K562 (cell line): ENCODE data around the gene LIPT2. TPM values are rescaled to one million over a fixed set of nuclear protein-coding genes. Genes with fewer than 3 reads are reported as not detected.

Source experiments
- ARID1B ChIP-seq: fragments of 450-650 bp; IDR thresholded peaks from 2 replicates; pipeline ENCODE4 v1.6.1; 2016; ENCODE audit warnings: antibody characterized with exemption, mild to moderate bottlenecking, inconsistent platforms
- CBFA2T2 ChIP-seq: fragments of 450-650 bp; conservative IDR thresholded peaks from 2 replicates; pipeline ENCODE4 v1.6.1; 2017; ENCODE audit warnings: mild to moderate bottlenecking
- CBFA2T3 ChIP-seq: fragments of 450-650 bp; IDR thresholded peaks from 2 replicates; pipeline ENCODE4 v1.6.1; 2017
- CC2D1A ChIP-seq: fragments of 450-650 bp; IDR thresholded peaks from 2 replicates; pipeline ENCODE4 v1.6.1; 2017; ENCODE audit warnings: mild to moderate bottlenecking
- FOXM1 ChIP-seq, 2 experiments: fragments of 450-650 bp in 1 of 2; sonication (generic) in 1 of 2; formaldehyde crosslinking in 1 of 2; IDR thresholded peaks; 2 replicates each; pipeline versions ENCODE4 v1.6.1 to v1.9.0; 2017 to 2022; ENCODE audit warnings: low read depth in 2 of 2, mild to moderate bottlenecking in 2 of 2, missing genetic modification reagents in 1 of 2, moderate library complexity in 1 of 2
- HDAC6 ChIP-seq: IDR thresholded peaks from 2 replicates; pipeline ENCODE4 v1.6.1; 2012; ENCODE audit warnings: low read depth, mild to moderate bottlenecking, control low read depth, inconsistent platforms, low read length, moderate library complexity
- HNRNPUL1 ChIP-seq: fragments of 200-400 bp; formaldehyde crosslinking; IDR thresholded peaks from 2 replicates; pipeline ENCODE4 v1.6.1; 2017; ENCODE audit warnings: low read length
- NFYB ChIP-seq: IDR thresholded peaks from 2 replicates; pipeline ENCODE4 v1.6.1; 2011; ENCODE audit warnings: mild to moderate bottlenecking, moderate library complexity; ENCODE audit not compliant: insufficient read length; ENCODE audit errors: extremely low read depth
- NRF1 ChIP-seq, 2 experiments: fragments of 450-650 bp; IDR thresholded peaks in 1 of 2; conservative IDR thresholded peaks in 1 of 2; 2 replicates each; pipeline ENCODE4 v1.6.1; 2014; ENCODE audit warnings: mild to moderate bottlenecking in 2 of 2
- RB1 ChIP-seq: fragments of 450-650 bp; IDR thresholded peaks from 2 replicates; pipeline ENCODE4 v1.6.1; 2017; ENCODE audit warnings: low read depth, mild to moderate bottlenecking
- SETDB1 ChIP-seq: IDR thresholded peaks from one replicate; pipeline ENCODE4 v1.6.1; 2012; ENCODE audit warnings: low read length, control low read depth, inconsistent platforms
- TEAD4 ChIP-seq, 2 experiments: sonication (generic) in 1 of 2; formaldehyde crosslinking in 1 of 2; IDR thresholded peaks; 2 replicates each; pipeline versions ENCODE4 v1.6.1 to v1.8.0; 2012 to 2022; ENCODE audit warnings: borderline replicate concordance in 1 of 2, inconsistent platforms in 1 of 2, low read length in 1 of 2, mild to moderate bottlenecking in 1 of 2, missing genetic modification reagents in 1 of 2
- ZFPM2 ChIP-seq: fragments of 250-450 bp; sonication (Bioruptor Pico); IDR thresholded peaks from 2 replicates; pipeline ENCODE4 v1.5.1; 2022; ENCODE audit warnings: mild to moderate bottlenecking
- ZNF197 ChIP-seq: fragments of 200-800 bp; sonication (Bioruptor generic); IDR thresholded peaks from 2 replicates; pipeline ENCODE4 v1.6.1; 2016; ENCODE audit warnings: low read depth, missing genetic modification characterization, missing compliant biosample characterization
- ZNF212 ChIP-seq: fragments of 450-650 bp; formaldehyde crosslinking; IDR thresholded peaks from 2 replicates; pipeline ENCODE4 v1.4.0; 2020; ENCODE audit warnings: mild to moderate bottlenecking
- ZNF280A ChIP-seq: fragments of 450-650 bp; IDR thresholded peaks from 2 replicates; pipeline ENCODE4 v1.6.1; 2018; ENCODE audit warnings: mild to moderate bottlenecking, low read depth; ENCODE audit not compliant: partially characterized antibody
- ZNF395 ChIP-seq: fragments of 200-800 bp; sonication (Bioruptor generic); IDR thresholded peaks from 2 replicates; pipeline ENCODE4 v1.6.1; 2017; ENCODE audit warnings: missing genetic modification characterization, missing compliant biosample characterization
- ZNF583 ChIP-seq: fragments of 250-450 bp; sonication (Bioruptor Pico); IDR thresholded peaks from 2 replicates; pipeline ENCODE4 v1.4.0; 2020
- polyA plus RNA-seq, 8 experiments: library from polyadenylated mRNA; depleted of rRNA in 4 of 8; stranded (reverse) in 5 of 8; unstranded in 3 of 8; fragments of >200 nt; fragmentation: Nextera tagmentation in 2 of 8; fragmentation: Illumina TruSeq in 1 of 8; extraction: Ambion mirVana in 2 of 8; extraction: Trizol in 1 of 8; gene quantifications; 2 replicates each; pipeline versions ENCODE4 v1.2.1 to v1.2.3, GENCODE V29; 2011 to 2014; ENCODE audit warnings: inconsistent platforms in 1 of 8, missing spikeins in 1 of 8
- total RNA-seq, 7 experiments: library from RNA; depleted of rRNA in 6 of 7; stranded (reverse); fragments of >200 nt in 6 of 7; fragmentation: Illumina TruSeq in 2 of 7; extraction: Trizol in 2 of 7; gene quantifications; 2 replicates each; pipeline versions ENCODE4 v1.2.1 to v1.2.3, GENCODE V29; 2011 to 2021; ENCODE audit warnings: low replicate concordance in 1 of 7
- TF ChIP-seq, protein P1 (sequence below): fragments of 450-650 bp; IDR thresholded peaks from one replicate; pipeline ENCODE4 v1.6.1; 2018; ENCODE audit warnings: mild to moderate bottlenecking, moderate library complexity; ENCODE audit not compliant: partially characterized antibody
- TF ChIP-seq, protein P2 (sequence below): sonication (generic); formaldehyde crosslinking; IDR thresholded peaks from 2 replicates; pipeline ENCODE4 v1.8.0; 2022; ENCODE audit warnings: mild to moderate bottlenecking, missing genetic modification reagents, borderline replicate concordance

The LIPT2 gene
- total and polyA plus RNA-seq, 9 of the 15 experiments (the other 6 are each of a cell fraction or from before 2014, with no cell fraction given), result 1.00 to 5.2 (median 3.5) TPM

DNA sequence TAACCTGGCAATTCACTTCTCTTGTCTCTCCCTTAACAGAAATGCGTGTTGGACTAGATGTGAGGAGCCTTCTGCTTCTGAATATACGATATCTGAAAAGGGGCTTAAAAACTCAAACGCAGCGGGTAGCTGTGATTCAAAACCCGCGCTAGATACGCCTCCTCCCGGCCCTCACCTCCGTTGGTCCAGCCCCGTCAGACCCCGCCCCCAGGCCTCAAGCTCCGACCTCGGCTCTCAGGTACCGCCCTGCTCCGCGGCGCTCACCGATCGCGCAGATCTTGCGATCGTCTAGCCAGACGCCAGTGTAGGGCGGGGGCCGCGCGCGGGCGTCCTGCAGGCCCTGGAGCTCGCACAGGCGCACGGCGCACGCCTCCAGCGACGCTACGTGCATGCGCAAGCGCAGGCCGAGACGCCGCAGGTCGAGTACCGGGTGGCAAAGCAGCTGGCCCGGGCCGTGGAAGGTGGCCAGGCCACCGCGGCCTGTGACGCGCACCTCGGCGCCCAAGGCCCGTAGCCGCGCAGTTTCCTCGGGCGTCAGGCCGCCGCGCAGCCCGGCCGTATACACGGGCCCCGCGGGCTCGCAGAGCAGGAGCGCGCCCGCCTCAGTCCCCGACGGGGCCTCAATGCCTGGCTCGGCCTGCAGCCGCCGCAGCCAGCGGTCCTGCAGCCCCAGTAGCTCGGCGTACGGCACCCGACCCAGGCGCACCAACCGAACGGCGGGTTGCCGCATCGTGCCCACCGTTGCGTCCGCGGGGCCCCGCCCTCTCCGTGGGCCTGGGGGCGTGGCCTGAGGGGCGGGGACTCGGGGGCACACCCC is at the start of gene LIPT2 (continued):
- TF ChIP-seq NRF1 (conservative IDR thresholded peaks at IDR 0.05 in 1 of 2, IDR thresholded peaks at IDR 0.05 in 1 of 2) (peak; percentile 99), ZFPM2 (CRISPR knock-in tag) (no peak), HDAC6 (no peak), FOXM1 (IDR thresholded peaks at IDR 0.05; ENCODE audit: low read depth) (peak; percentile 85), FOXM1 (CRISPR knock-in tag; IDR thresholded peaks at IDR 0.05; ENCODE audit: low read depth) (no peak; the same call in 1 of the 2 replicates), CBFA2T3 (peak; percentile 5; the same call in 1 of the 2 replicates), NFYB (peak; percentile 44), CC2D1A (no peak), ZNF212 (CRISPR knock-in tag) (0 out of 2 replicates have a peak, but pooled peaks have one; percentile 21), HNRNPUL1 (no peak), ZNF197 (no peak), RB1 (peak; percentile 56), ZNF280A (no peak), ZNF395 (CRISPR knock-in tag) (peak; percentile 69), TEAD4 (IDR thresholded peaks at IDR 0.05; ENCODE audit: low read length) (0 out of 2 replicates have a peak, but pooled peaks have one; percentile 2), TEAD4 (CRISPR knock-in tag; IDR thresholded peaks at IDR 0.05; ENCODE audit: borderline replicate concordance) (no peak), SETDB1 (no peak), CBFA2T2 (no peak), ZNF583 (CRISPR knock-in tag) (no peak), ARID1B (no peak)
- TF ChIP-seq, protein P1, sequence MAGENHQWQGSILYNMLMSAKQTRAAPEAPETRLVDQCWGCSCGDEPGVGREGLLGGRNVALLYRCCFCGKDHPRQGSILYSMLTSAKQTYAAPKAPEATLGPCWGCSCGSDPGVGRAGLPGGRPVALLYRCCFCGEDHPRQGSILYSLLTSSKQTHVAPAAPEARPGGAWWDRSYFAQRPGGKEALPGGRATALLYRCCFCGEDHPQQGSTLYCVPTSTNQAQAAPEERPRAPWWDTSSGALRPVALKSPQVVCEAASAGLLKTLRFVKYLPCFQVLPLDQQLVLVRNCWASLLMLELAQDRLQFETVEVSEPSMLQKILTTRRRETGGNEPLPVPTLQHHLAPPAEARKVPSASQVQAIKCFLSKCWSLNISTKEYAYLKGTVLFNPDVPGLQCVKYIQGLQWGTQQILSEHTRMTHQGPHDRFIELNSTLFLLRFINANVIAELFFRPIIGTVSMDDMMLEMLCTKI, result no peak
- TF ChIP-seq, protein P2, sequence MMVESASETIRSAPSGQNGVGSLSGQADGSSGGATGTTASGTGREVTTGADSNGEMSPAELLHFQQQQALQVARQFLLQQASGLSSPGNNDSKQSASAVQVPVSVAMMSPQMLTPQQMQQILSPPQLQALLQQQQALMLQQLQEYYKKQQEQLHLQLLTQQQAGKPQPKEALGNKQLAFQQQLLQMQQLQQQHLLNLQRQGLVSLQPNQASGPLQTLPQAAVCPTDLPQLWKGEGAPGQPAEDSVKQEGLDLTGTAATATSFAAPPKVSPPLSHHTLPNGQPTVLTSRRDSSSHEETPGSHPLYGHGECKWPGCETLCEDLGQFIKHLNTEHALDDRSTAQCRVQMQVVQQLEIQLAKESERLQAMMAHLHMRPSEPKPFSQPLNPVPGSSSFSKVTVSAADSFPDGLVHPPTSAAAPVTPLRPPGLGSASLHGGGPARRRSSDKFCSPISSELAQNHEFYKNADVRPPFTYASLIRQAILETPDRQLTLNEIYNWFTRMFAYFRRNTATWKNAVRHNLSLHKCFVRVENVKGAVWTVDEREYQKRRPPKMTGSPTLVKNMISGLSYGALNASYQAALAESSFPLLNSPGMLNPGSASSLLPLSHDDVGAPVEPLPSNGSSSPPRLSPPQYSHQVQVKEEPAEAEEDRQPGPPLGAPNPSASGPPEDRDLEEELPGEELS (CRISPR knock-in tag), result no peak; the same call in 1 of the 2 replicates
